PC-9 (cell line): ENCODE measurements around the gene DBX1.

Experiments used
- CTCF ChIP-seq: fragments of 200-600 bp; sonication (generic); conservative IDR thresholded peaks from 2 replicates; pipeline ENCODE4 v1.6.1; 2017; ENCODE audit warnings: mixed run types, antibody characterized with exemption, mild to moderate bottlenecking, moderate library complexity
- EZH2 ChIP-seq: fragments of 200-600 bp; sonication (generic); IDR thresholded peaks from 2 replicates; pipeline ENCODE4 v1.8.0; 2017; ENCODE audit warnings: antibody characterized with exemption, low read depth

DNA sequence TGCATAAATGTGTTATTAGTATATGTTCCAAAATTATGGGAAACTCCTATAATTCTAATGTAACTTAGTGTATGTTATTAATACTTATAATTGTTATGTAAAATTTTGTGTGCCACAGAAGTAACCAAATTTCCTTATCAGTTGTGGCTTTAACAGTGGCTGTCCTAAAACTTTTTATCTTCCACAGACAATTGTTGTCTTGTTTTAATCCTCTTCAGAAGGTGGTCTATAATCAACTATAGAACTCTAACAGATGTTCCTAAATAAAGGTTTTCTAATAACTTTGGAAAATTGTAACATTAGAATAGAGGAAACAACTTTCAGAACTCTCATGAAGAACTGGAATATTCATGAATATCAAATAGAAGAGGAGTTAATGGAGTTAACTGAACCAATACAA is 44.4 kb upstream of the DBX1 start:
- TF ChIP-seq CTCF (no peak), EZH2 (no peak)
